Measurements from ENCODE around the gene CHMP4B.

- no peak for TF ChIP-seq CTCF (IDR thresholded peaks at IDR 0.05)
- no peak for TF ChIP-seq POLR2A (IDR thresholded peaks at IDR 0.05)
Measured at GRCh38 chr20:33840759-33841435, 29.7 kb downstream of the CHMP4B start.
